GM12875 (cell line): ENCODE results near the gene MTG2.

Experiments used
- H3K4me3 ChIP-seq: one replicate; pipeline ENCODE4 v1.5.1; 2011; ENCODE audit warnings: low read depth, low read length, control low read depth
- TF ChIP-seq, protein P1 (sequence below): IDR thresholded peaks from 2 replicates; pipeline ENCODE4 v1.5.1; 2011; ENCODE audit warnings: low read depth, mild to moderate bottlenecking, control low read depth, inconsistent platforms, low read length, moderate library complexity, borderline replicate concordance; ENCODE audit not compliant: insufficient read depth

The MTG2 gene

DNA sequence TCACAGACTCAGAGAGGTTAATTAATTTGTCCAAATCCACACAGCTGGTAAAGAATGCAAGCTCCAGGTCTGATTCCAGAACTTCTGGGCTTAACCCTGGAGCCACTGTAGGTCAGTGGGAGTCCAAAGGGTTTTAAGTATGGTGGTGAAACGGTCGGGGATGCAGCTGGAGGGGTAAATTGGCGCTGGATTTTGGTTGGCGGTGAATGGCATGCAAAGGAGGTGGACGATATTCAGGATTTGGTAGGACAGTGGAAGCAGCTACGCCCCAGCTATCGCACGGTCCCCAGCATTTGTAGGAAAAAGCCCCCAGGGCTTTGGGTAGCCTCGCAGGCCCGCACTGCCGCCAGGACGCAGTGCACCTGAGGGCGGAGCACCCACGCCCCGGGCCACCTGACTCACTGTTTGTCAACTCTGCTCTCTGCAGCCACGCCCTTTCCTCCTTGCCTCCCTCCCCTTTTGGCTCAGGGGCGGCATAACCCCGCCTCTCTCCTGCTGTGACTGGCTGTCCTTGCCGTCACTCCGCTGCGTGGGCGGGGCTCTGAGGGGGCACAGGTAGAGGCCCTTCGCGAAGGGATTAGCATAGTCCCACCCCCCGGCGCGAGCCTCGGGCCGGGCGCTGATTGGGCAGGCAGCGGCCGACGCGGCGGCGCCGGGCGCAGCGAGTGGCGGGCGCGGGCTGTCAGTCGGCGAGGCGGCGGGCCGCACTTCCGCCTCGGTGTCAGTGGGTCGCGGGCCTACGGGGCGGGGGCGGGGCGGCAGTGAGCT lies 55.2 kb downstream of the MTG2 start, which contains the start of gene OSBPL2:
TSS of gene OSBPL2 (plus strand) at position 721 of the 768 bp plus-strand sequence. CDS start 17,664 bp downstream, outside the sequence.
- TF ChIP-seq, protein P1, sequence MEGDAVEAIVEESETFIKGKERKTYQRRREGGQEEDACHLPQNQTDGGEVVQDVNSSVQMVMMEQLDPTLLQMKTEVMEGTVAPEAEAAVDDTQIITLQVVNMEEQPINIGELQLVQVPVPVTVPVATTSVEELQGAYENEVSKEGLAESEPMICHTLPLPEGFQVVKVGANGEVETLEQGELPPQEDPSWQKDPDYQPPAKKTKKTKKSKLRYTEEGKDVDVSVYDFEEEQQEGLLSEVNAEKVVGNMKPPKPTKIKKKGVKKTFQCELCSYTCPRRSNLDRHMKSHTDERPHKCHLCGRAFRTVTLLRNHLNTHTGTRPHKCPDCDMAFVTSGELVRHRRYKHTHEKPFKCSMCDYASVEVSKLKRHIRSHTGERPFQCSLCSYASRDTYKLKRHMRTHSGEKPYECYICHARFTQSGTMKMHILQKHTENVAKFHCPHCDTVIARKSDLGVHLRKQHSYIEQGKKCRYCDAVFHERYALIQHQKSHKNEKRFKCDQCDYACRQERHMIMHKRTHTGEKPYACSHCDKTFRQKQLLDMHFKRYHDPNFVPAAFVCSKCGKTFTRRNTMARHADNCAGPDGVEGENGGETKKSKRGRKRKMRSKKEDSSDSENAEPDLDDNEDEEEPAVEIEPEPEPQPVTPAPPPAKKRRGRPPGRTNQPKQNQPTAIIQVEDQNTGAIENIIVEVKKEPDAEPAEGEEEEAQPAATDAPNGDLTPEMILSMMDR, result no peak
- peak within 1 kb of the TSS; percentile 64 for H3K4me3 ChIP-seq

DNA sequence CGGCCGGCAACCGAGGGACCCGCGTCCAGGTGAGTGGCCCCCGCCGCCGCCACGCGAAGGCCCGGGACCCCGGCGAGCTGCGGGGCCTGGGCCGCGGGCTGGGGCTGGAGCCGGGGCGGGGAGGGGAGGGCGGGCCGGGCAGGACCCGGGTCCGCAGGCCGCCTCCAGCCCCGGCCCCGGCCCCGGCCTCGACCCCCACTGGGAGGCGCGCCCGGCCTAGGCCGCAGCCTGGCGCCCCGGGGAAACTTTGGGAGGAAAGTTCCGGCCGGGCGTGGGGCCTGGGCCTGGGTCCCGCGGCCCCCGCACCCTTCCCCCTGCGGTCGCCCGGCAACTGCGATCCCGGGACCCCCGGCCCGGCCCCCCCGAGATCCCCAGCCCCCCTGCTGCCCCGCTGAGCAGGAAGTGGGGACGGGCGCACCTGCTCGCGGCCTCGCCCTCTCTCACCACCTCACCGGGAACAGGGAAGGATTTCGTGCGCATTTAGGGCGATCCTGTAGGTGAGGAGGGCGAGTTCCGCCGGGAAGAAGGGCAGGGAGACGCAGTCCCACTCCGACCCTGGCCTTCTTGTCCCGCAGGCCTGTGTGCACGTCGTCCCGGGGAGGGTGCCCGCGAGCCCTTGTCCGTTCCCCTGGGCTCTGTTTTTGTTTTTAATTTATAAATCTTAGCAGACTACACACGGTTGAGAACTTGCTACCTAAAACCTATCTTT lies 55.9 kb downstream of the MTG2 start:
- TF ChIP-seq, protein P1, result no peak
- H3K4me3 ChIP-seq, result peak overlapping the region; percentile 64

- peak overlapping the region; percentile 64 for H3K4me3 ChIP-seq
- TF ChIP-seq, protein P1, result no peak
Observed at GRCh38 chr20:62239278-62239879, 56.6 kb downstream of the MTG2 start.

GRCh38 chr20:62240020-62240685 lies 57.3 kb downstream of the MTG2 start:
- H3K4me3 ChIP-seq, result no peak overlapping the region

GRCh38 chr20:62241506-62241905 lies 58.7 kb downstream of the MTG2 start:
- H3K4me3 ChIP-seq, result no peak overlapping the region
- TF ChIP-seq, protein P1, result no peak

More at GRCh38 chr20:62240020-62240685, 57.3 kb downstream of the MTG2 start:
- TF ChIP-seq, protein P1, result no peak

- no peak overlapping the region for H3K4me3 ChIP-seq
- TF ChIP-seq, protein P1, result no peak
Observed at GRCh38 chr20:62242176-62242575, 59.3 kb downstream of the MTG2 start.
